ENCODE data around the gene TRIM71. TPM values are rescaled to one million over a fixed set of nuclear protein-coding genes. Genes with fewer than 3 reads are reported as not detected.

The TRIM71 gene
- total and polyA plus RNA-seq, 2 experiments from 2014 or later = 1.9 to 14.5 TPM

- H3K4me2 ChIP-seq = no peak overlapping the region
- no peak overlapping the region for H3K4me3 ChIP-seq
- DNase-seq (ENCODE audit: low spot score) = no peak
- peaks cover 91% of the 10 kb centered on the region for H3K79me2 ChIP-seq
- peaks cover 3% of the 10 kb centered on the region for H3K4me1 ChIP-seq (ENCODE audit: insufficient read depth)
- H3K9me3 ChIP-seq (ENCODE audit: low read depth) = no peaks in the 10 kb centered on the region
- H3K27me3 ChIP-seq = no peaks in the 10 kb centered on the region
- no peak overlapping the region for H3K27ac ChIP-seq
- no peak for TF ChIP-seq CTCF (IDR thresholded peaks at IDR 0.05; ENCODE audit: poor library complexity)
- no peak for TF ChIP-seq EZH2 (IDR thresholded peaks at IDR 0.05; ENCODE audit: borderline replicate concordance)
- no peak for TF ChIP-seq EZH2phosphoT487 (IDR thresholded peaks at IDR 0.05; ENCODE audit: low read depth, severe bottlenecking, unreplicated experiment)
- peaks cover 8% of the 10 kb centered on the region for H4K20me1 ChIP-seq (ENCODE audit: insufficient read depth, poor library complexity, severe bottlenecking)
- H2AFZ ChIP-seq = no peak overlapping the region
- no peaks in the 10 kb centered on the region for H3K9me2 ChIP-seq (replicated peaks; ENCODE audit: insufficient read depth)
- no peaks in the 10 kb centered on the region for H3K36me3 ChIP-seq (replicated peaks; ENCODE audit: insufficient read depth, low read depth)
- 89% methylated on average over 5 of the region's 5 CpGs for WGBS (ENCODE audit: low lambda C conversion rate, missing lambda C conversion rate)
Observed at GRCh38 chr3:32862936-32863487, 45.2 kb downstream of the TRIM71 start.

- WGBS (ENCODE audit: low lambda C conversion rate, missing lambda C conversion rate) = 47% methylated on average over 6 of the region's 6 CpGs
- H4K20me1 ChIP-seq (ENCODE audit: insufficient read depth, poor library complexity, severe bottlenecking) = peaks cover 8% of the 10 kb centered on the region
- H3K4me2 ChIP-seq = peak overlapping the region; percentile 36
- H3K4me3 ChIP-seq = no peak overlapping the region
- peak; percentile 32 for DNase-seq (ENCODE audit: low spot score)
- TF ChIP-seq EZH2 (IDR thresholded peaks at IDR 0.05; ENCODE audit: borderline replicate concordance) (no peak), CTCF (IDR thresholded peaks at IDR 0.05; ENCODE audit: poor library complexity) (no peak), EZH2phosphoT487 (IDR thresholded peaks at IDR 0.05; ENCODE audit: low read depth, severe bottlenecking, unreplicated experiment) (no peak)
- peaks cover 93% of the 10 kb centered on the region for H3K79me2 ChIP-seq
- no peaks in the 10 kb centered on the region for H3K9me2 ChIP-seq (replicated peaks; ENCODE audit: insufficient read depth)
- no peaks in the 10 kb centered on the region for H3K9me3 ChIP-seq (ENCODE audit: low read depth)
- no peaks in the 10 kb centered on the region for H3K36me3 ChIP-seq (replicated peaks; ENCODE audit: insufficient read depth, low read depth)
- no peak overlapping the region for H2AFZ ChIP-seq
- H3K27me3 ChIP-seq = no peaks in the 10 kb centered on the region
- H3K4me1 ChIP-seq (ENCODE audit: insufficient read depth) = peaks cover 3% of the 10 kb centered on the region
- H3K27ac ChIP-seq = no peak overlapping the region
Observed at GRCh38 chr3:32865383-32865782, 47.6 kb downstream of the TRIM71 start.

- Histone ChIP-seq H3K79me2 (peaks cover 93% of the 10 kb centered on the region), H3K4me3 (no peak overlapping the region), H4K20me1 (ENCODE audit: insufficient read depth, poor library complexity, severe bottlenecking) (peaks cover 9% of the 10 kb centered on the region), H3K4me2 (no peak overlapping the region), H3K27me3 (no peaks in the 10 kb centered on the region), H3K4me1 (ENCODE audit: insufficient read depth) (peaks cover 13% of the 10 kb centered on the region), H3K9me2 (replicated peaks; ENCODE audit: insufficient read depth) (no peaks in the 10 kb centered on the region), H3K36me3 (replicated peaks; ENCODE audit: insufficient read depth, low read depth) (no peaks in the 10 kb centered on the region), H3K9me3 (ENCODE audit: low read depth) (no peaks in the 10 kb centered on the region), H2AFZ (no peak overlapping the region), H3K27ac (no peak overlapping the region)
- TF ChIP-seq EZH2phosphoT487 (IDR thresholded peaks at IDR 0.05; ENCODE audit: low read depth, severe bottlenecking, unreplicated experiment) (no peak), CTCF (IDR thresholded peaks at IDR 0.05; ENCODE audit: poor library complexity) (no peak), EZH2 (IDR thresholded peaks at IDR 0.05; ENCODE audit: borderline replicate concordance) (no peak)
- WGBS (ENCODE audit: low lambda C conversion rate, missing lambda C conversion rate) = 92% methylated on average over 5 of the region's 5 CpGs
- no peak for DNase-seq (ENCODE audit: low spot score)
Observed at GRCh38 chr3:32866533-32866932, 48.7 kb downstream of the TRIM71 start.
